HTR-8/SVneo (cell line): Measurements from ENCODE around the gene ZHX3.
A peak's percentile ranks its signal among the peaks of the same experiment; 100 is the strongest.

Experiments
- DNase-seq: peaks from one replicate; pipeline ENCODE4 v3.0.0; 2011; ENCODE audit warnings: low spot score, mixed read lengths; ENCODE audit not compliant: insufficient read length
- FAIRE-seq: peaks from 2 replicates; lab custom pipeline; 2011; peaks lifted over from hg19 to GRCh38; lab: Jason Lieb, UNC

Gene ZHX3

GRCh38 chr20:41306061-41306727 is 11.3 kb downstream of the ZHX3 start:
- no peak for FAIRE-seq
- no peak for DNase-seq

- DNase-seq (no peak), FAIRE-seq (no peak)
Observed at GRCh38 chr20:41304424-41305079, 13.0 kb downstream of the ZHX3 start.

DNA sequence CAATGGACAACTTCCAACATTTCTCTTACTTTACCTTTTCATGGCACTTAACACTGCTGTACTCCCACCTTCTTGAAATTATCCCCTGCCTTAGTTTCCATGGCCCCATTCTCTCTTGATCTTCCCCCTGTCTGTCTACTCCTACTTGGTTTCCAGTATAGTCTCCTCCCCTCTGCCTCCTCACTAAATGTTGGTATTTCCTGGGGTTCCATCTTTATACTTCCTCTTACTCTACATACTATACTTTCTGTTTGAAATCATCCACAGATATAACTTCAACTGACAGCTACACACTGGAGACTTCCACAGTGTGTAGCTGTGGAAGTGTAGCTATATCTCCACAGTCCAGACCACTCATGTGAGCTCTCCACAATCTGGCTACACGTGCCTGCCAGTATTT is 13.5 kb downstream of the ZHX3 start:
- DNase-seq, result no peak
- FAIRE-seq, result peak; percentile 4

- FAIRE-seq, result no peak
Observed at GRCh38 chr20:41300886-41301285, 16.6 kb downstream of the ZHX3 start.

GRCh38 chr20:41300383-41300782 is 17.1 kb downstream of the ZHX3 start:
- FAIRE-seq (no peak), DNase-seq (no peak)

More at GRCh38 chr20:41300886-41301285, 16.6 kb downstream of the ZHX3 start:
- no peak for DNase-seq

GRCh38 chr20:41299899-41300298 is 17.6 kb downstream of the ZHX3 start:
- FAIRE-seq (no peak), DNase-seq (no peak)

GRCh38 chr20:41293269-41294037 is 24.1 kb downstream of the ZHX3 start:
- no peak for DNase-seq
- peak; percentile 78 for FAIRE-seq

GRCh38 chr20:41290804-41291389 is 26.6 kb downstream of the ZHX3 start:
- DNase-seq, result no peak
- FAIRE-seq, result peak; percentile 31

GRCh38 chr20:41287327-41287726 is 30.2 kb downstream of the ZHX3 start:
- DNase-seq (no peak), FAIRE-seq (peak; percentile 51)

DNA sequence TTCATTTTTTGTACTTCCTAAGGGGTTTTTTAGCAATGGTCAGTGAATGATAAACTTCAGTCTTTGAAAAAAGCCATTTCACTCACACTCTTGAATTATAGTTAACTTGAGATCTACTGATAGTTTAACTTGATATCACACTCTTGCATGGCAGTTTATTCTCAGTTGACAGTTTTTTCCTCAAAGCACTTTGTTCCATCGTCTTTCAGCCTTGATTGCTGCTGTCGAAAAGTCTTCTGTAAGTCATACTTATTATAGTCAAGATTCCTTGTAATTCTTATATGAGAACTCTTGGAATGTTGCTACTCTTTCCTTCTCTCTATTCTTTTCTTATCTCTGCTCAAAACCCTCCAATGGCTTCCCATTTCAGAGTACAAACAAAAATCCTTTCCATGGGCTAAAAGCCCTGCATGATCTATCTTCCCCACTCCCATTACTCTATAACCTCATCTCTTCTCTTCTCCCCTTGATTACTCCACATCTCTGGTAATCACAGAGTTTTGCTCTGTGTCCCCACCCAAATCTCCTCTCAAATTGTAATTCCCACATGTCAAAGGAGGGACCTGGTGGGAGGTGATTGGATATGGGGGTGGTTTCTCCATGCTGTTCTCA is 31.2 kb downstream of the ZHX3 start:
- no peak for FAIRE-seq
- no peak for DNase-seq

- FAIRE-seq (no peak), DNase-seq (no peak)
Observed at GRCh38 chr20:41279546-41280225, 37.8 kb downstream of the ZHX3 start.

GRCh38 chr20:41278936-41279335 is 38.6 kb downstream of the ZHX3 start:
- no peak for FAIRE-seq
- DNase-seq, result no peak

- DNase-seq (no peak), FAIRE-seq (no peak)
Observed at GRCh38 chr20:41277049-41277448, 40.5 kb downstream of the ZHX3 start.

DNA sequence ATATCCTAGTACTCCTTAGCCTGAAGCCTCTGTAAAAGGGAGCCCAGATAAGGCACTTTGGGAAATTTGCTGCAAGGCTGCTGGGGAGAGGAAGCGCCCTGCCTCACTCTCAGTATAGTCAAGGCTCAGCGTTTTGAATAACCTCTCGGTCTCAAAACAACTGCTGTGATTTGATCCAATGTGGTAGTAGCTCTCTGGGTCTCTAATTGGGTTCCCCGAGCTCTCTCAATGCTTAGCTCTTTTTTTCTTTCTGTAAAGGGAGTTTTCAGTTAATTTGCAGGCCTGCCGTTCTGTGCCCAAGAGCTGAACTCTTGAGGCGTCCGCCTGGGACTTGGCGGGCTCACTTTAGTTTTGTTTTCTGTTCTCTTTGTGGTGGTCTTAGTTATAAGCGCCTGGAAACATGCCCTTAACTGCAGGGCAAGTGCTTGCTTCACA is 41.2 kb downstream of the ZHX3 start:
- DNase-seq (no peak), FAIRE-seq (no peak)

- peak; percentile 89 for FAIRE-seq
- DNase-seq, result no peak
Observed at GRCh38 chr20:41275301-41275731, 42.2 kb downstream of the ZHX3 start.

DNA sequence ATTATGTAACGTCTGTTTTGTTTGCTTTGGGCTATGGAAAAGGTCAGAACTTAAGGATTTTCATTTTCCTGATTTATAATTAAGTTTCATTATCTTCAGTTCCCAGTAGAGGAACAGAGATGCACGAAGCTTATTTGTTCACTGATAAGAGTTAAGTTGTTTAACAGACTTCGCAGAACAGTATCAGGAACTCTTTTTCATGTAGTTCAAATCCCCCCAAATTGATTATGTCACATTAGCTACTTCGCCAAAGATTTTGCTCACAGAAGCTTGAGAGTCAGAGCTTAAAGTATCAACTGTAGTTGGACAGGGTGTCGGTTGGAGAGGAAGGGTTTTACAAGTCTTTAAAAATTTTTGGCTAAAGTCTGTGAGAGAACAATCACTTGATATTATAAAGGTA is 43.4 kb downstream of the ZHX3 start:
- DNase-seq (no peak), FAIRE-seq (peak; percentile 51)

GRCh38 chr20:41273445-41273844 is 44.1 kb downstream of the ZHX3 start:
- FAIRE-seq, result no peak
- DNase-seq, result no peak

- peak; percentile 94 for FAIRE-seq
- DNase-seq, result no peak
Observed at GRCh38 chr20:41272339-41272738, 45.2 kb downstream of the ZHX3 start.

DNA sequence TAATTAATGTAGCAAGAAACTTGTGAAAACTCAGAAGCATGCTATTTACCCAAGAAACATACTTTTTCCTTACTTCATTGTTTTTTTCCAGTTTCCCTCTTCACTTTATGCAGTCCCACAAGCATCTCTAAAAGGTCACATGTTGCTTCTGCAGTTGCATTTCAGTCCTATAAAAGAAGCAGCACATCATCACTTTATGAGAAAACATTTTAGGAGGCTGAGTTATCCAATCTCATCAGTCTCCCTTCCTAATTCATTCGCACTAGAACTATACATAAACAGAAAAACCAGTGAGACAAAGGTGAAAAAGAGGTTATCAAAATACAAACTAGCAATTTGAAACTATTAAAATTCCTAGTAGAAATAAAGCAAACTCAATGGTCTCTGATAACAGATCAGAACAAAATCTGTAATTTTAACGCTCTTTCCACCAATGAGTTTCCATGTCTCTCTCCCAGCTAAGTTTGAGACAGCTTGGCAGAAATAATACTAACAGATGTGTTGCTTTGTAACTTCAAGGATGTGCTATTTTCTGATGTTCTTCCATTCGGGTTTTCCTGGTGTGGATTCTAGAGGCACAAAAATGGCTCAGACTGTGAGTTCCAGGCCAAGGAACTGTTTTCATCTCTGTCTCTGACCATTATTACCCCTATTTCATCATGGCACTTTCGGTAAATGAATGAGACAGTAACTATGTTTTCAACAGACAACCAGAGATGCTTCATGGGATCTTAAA is 48.4 kb downstream of the ZHX3 start:
- DNase-seq, result no peak
- FAIRE-seq, result peak; percentile 51
